Stomach smooth muscle (tissue), 2 donors: ENCODE data around the gene FOXJ1.

ENCODE experiments used
- H3K27ac ChIP-seq: one replicate; pipeline ENCODE4 v1.7.0; 2013; ENCODE audit warnings: mild to moderate bottlenecking, low read length, inconsistent platforms
- H3K27me3 ChIP-seq, 2 donors: one replicate each; pipeline ENCODE4 v1.7.0; 2013; ENCODE audit warnings: low read length in 2 of 2; ENCODE audit not compliant: insufficient read depth in 2 of 2, control insufficient read depth in 1 of 2
- H3K36me3 ChIP-seq, 2 donors: one replicate each; pipeline ENCODE4 v1.7.0; 2013; ENCODE audit warnings: low read length in 2 of 2; ENCODE audit not compliant: control insufficient read depth in 2 of 2, insufficient read depth in 2 of 2
- H3K4me1 ChIP-seq: one replicate; pipeline ENCODE4 v1.7.0; 2013; ENCODE audit warnings: low read length; ENCODE audit not compliant: control insufficient read depth, insufficient read depth
- H3K4me3 ChIP-seq, 2 donors: one replicate each; pipeline ENCODE4 v1.7.0; 2013; ENCODE audit warnings: low read length in 2 of 2
- H3K9ac ChIP-seq, 2 donors: one replicate each; pipeline ENCODE4 v1.7.0; 2013; ENCODE audit warnings: low read length in 2 of 2, mild to moderate bottlenecking in 1 of 2
- H3K9me3 ChIP-seq, 2 donors: one replicate each; pipeline ENCODE4 v1.7.0; 2013; ENCODE audit warnings: low read length in 2 of 2; ENCODE audit not compliant: control insufficient read depth in 2 of 2
- donor health status: healthy.
- donor health status: Pancreatic carcinoma.

The FOXJ1 gene

GRCh38 chr17:76176701-76177574 lies 35.9 kb upstream of the FOXJ1 start:
- H3K36me3 ChIP-seq: no peaks in the 10 kb centered on the region
- H3K4me1 ChIP-seq: peaks cover 2% of the 10 kb centered on the region
- H3K27ac ChIP-seq: no peak overlapping the region
- H3K27me3 ChIP-seq: no peaks in the 10 kb centered on the region
- H3K9ac ChIP-seq: no peak overlapping the region
- no peak overlapping the region for H3K4me3 ChIP-seq
- no peaks in the 10 kb centered on the region for H3K9me3 ChIP-seq

- Histone ChIP-seq H3K27ac (no peak overlapping the region), H3K4me1 (no peaks in the 10 kb centered on the region), H3K9me3 (no peaks in the 10 kb centered on the region), H3K27me3 (no peaks in the 10 kb centered on the region), H3K9ac (no peak overlapping the region), H3K36me3 (no peaks in the 10 kb centered on the region), H3K4me3 (no peak overlapping the region)
These were observed 33.0 kb upstream of the FOXJ1 start for GRCh38 chr17:76174037-76174436.

- Histone ChIP-seq H3K4me1 (no peaks in the 10 kb centered on the region), H3K27me3 (no peaks in the 10 kb centered on the region), H3K9me3 (no peaks in the 10 kb centered on the region), H3K27ac (no peak overlapping the region), H3K36me3 (no peaks in the 10 kb centered on the region), H3K9ac (no peak overlapping the region), H3K4me3 (no peak overlapping the region)
These were observed 32.4 kb upstream of the FOXJ1 start for GRCh38 chr17:76173474-76173873.

- Histone ChIP-seq H3K9ac (no peak overlapping the region), H3K27ac (no peak overlapping the region), H3K4me1 (no peaks in the 10 kb centered on the region), H3K27me3 (no peaks in the 10 kb centered on the region), H3K9me3 (no peaks in the 10 kb centered on the region), H3K36me3 (no peaks in the 10 kb centered on the region), H3K4me3 (no peak overlapping the region)
These were observed 30.7 kb upstream of the FOXJ1 start for GRCh38 chr17:76171706-76172105.

- Histone ChIP-seq H3K4me1 (no peaks in the 10 kb centered on the region), H3K9ac (no peak overlapping the region), H3K27ac (no peak overlapping the region), H3K4me3 (no peak overlapping the region), H3K27me3 (no peaks in the 10 kb centered on the region), H3K9me3 (no peaks in the 10 kb centered on the region), H3K36me3 (no peaks in the 10 kb centered on the region)
These were observed 29.1 kb upstream of the FOXJ1 start for GRCh38 chr17:76170114-76170513.

- H3K36me3 ChIP-seq: no peaks in the 10 kb centered on the region
- H3K4me1 ChIP-seq: no peaks in the 10 kb centered on the region
- H3K9me3 ChIP-seq: no peaks in the 10 kb centered on the region
- no peak overlapping the region for H3K4me3 ChIP-seq
- H3K27me3 ChIP-seq: no peaks in the 10 kb centered on the region
- no peak overlapping the region for H3K9ac ChIP-seq
- H3K27ac ChIP-seq: no peak overlapping the region
These were observed 25.9 kb upstream of the FOXJ1 start for GRCh38 chr17:76166906-76167305.

GRCh38 chr17:76166168-76166567 lies 25.1 kb upstream of the FOXJ1 start:
- no peaks in the 10 kb centered on the region for H3K27me3 ChIP-seq
- no peaks in the 10 kb centered on the region for H3K4me1 ChIP-seq
- peaks cover 0 to 2% of the 10 kb centered on the region in 2 donors for H3K36me3 ChIP-seq
- no peak overlapping the region for H3K4me3 ChIP-seq
- no peaks in the 10 kb centered on the region for H3K9me3 ChIP-seq
- H3K9ac ChIP-seq: no peak overlapping the region
- H3K27ac ChIP-seq: no peak overlapping the region

- Histone ChIP-seq H3K36me3 (peaks cover 0 to 2% of the 10 kb centered on the region in 2 donors), H3K4me3 (no peak overlapping the region), H3K9ac (no peak overlapping the region), H3K27ac (no peak overlapping the region), H3K4me1 (no peaks in the 10 kb centered on the region), H3K27me3 (no peaks in the 10 kb centered on the region), H3K9me3 (no peaks in the 10 kb centered on the region)
These were observed 23.3 kb upstream of the FOXJ1 start for GRCh38 chr17:76164331-76164730.

- Histone ChIP-seq H3K27ac (no peak overlapping the region), H3K9ac (no peak overlapping the region), H3K36me3 (peaks cover 0 to 2% of the 10 kb centered on the region in 2 donors), H3K27me3 (no peaks in the 10 kb centered on the region), H3K9me3 (no peaks in the 10 kb centered on the region), H3K4me1 (no peaks in the 10 kb centered on the region), H3K4me3 (no peak overlapping the region)
These were observed 22.9 kb upstream of the FOXJ1 start for GRCh38 chr17:76163919-76164318.

- Histone ChIP-seq H3K36me3 (peaks cover 3 to 6% of the 10 kb centered on the region in 2 donors), H3K9me3 (no peaks in the 10 kb centered on the region), H3K27me3 (no peaks in the 10 kb centered on the region), H3K4me3 (no peak overlapping the region), H3K27ac (no peak overlapping the region), H3K9ac (no peak overlapping the region), H3K4me1 (no peaks in the 10 kb centered on the region)
These were observed 20.7 kb upstream of the FOXJ1 start for GRCh38 chr17:76161619-76162266.
